ENCODE measurements around the gene CATSPER4. TPM values are rescaled to one million over a fixed set of nuclear protein-coding genes. Genes with fewer than 3 reads are reported as not detected.

Gene CATSPER4
- total RNA-seq, 1 experiment from 2014 or later, result 0.35 TPM

- no peak for TF ChIP-seq E2F1 (CRISPR knock-in tag; IDR thresholded peaks at IDR 0.05)
- TF ChIP-seq CREB1 (CRISPR knock-in tag; IDR thresholded peaks at IDR 0.05), result 0 out of 2 replicates have a peak, but pooled peaks have one; percentile 5
- TF ChIP-seq FOXK1 (CRISPR knock-in tag; IDR thresholded peaks at IDR 0.05), result 0 out of 2 replicates have a peak, but pooled peaks have one; percentile 52
Observed at GRCh38 chr1:26233903-26234643, 43.7 kb downstream of the CATSPER4 start, which contains the start of gene CEP85 (continued).

- ChIA-PET CTCF (interaction anchor here (0.6 to 6.1 kb wide), 79 partner anchors 10 to 1366 kb away, joined by 3 to 165 read pairs (median 5); partner anchors contain the start of genes C1orf232, CATSPER4, CD52 and CNKSR1), POLR2A (interaction anchor here (0.6 to 2.3 kb wide), 11 partner anchors 31 to 357 kb away, joined by 3 to 9 read pairs (median 3); partner anchors contain the start of genes CATSPER4, CD52 and ZNF593)
- Mint-ChIP-seq H3K27ac (peak overlapping the region; percentile 87), H3K4me1 (peaks cover 25% of the 10 kb centered on the region), H3K4me3 (peak overlapping the region; percentile 99), H3K9me3 (peaks cover 6% of the 10 kb centered on the region; the same call in 1 of the 2 replicates), H3K36me3 (peaks cover 26% of the 10 kb centered on the region), H3K27me3 (ENCODE audit: low read depth) (peaks cover 4% of the 10 kb centered on the region)
- DNase-seq (ENCODE audit: low spot score) (no peak), ATAC-seq (peak; percentile 2)
- TF ChIP-seq HMGXB4 (CRISPR knock-in tag; IDR thresholded peaks at IDR 0.05) (peak; percentile 12; the same call in 1 of the 2 replicates), ZNF281 (CRISPR knock-in tag; IDR thresholded peaks at IDR 0.05) (no peak), ZMAT4 (CRISPR knock-in tag; IDR thresholded peaks at IDR 0.05) (no peak), NFYB (CRISPR knock-in tag; conservative IDR thresholded peaks at IDR 0.05; ENCODE audit: low read depth) (no peak), USF2 (CRISPR knock-in tag; IDR thresholded peaks at IDR 0.05) (no peak), IRF2 (CRISPR knock-in tag; IDR thresholded peaks at IDR 0.05; ENCODE audit: borderline replicate concordance, low read depth) (no peak), ETV6 (CRISPR knock-in tag; IDR thresholded peaks at IDR 0.05) (no peak), IRF1 (CRISPR knock-in tag; IDR thresholded peaks at IDR 0.05) (no peak), GABPB1 (CRISPR knock-in tag; IDR thresholded peaks at IDR 0.05) (no peak), SMAD3 (CRISPR knock-in tag; IDR thresholded peaks at IDR 0.05; ENCODE audit: borderline replicate concordance) (0 out of 2 replicates have a peak, but pooled peaks have one; percentile 10), ESRRA (CRISPR knock-in tag; IDR thresholded peaks at IDR 0.05; ENCODE audit: borderline replicate concordance) (no peak), E2F5 (CRISPR knock-in tag; IDR thresholded peaks at IDR 0.05) (no peak), TEAD1 (CRISPR knock-in tag; IDR thresholded peaks at IDR 0.05) (0 out of 2 replicates have a peak, but pooled peaks have one; percentile 32), MAX (CRISPR knock-in tag; IDR thresholded peaks at IDR 0.05) (peak; percentile 32), USF1 (CRISPR knock-in tag; IDR thresholded peaks at IDR 0.05) (peak; percentile 6; the same call in 1 of the 2 replicates)
Observed at GRCh38 chr1:26234644-26235370, 44.4 kb downstream of the CATSPER4 start.
